GM13976 (cell line): ENCODE data around the gene VAV1.
"Not testable (repeated sequence)": the region's sequence is repeated elsewhere in the genome, so short reads cannot be mapped to it uniquely, and the experiment has no call there.

ENCODE experiments used
- DNase-seq: peaks from one replicate; pipeline ENCODE4 v3.0.0; 2012; ENCODE audit warnings: low spot score
- CTCF ChIP-seq: IDR thresholded peaks from 2 replicates; pipeline ENCODE4 v1.5.1; 2012; ENCODE audit warnings: borderline replicate concordance, mild to moderate bottlenecking; ENCODE audit not compliant: insufficient read depth; ENCODE audit errors: extremely low read depth, missing control alignments, control extremely low read depth
- in situ Hi-C: fragments of 300-500 bp; cut with MboI; formaldehyde crosslinking; loops from one replicate; pipeline ENCODE4 v1.12.0; 2022; ENCODE audit warnings: low sequenced_read_pairs, mixed read lengths, inconsistent platforms; ENCODE audit not compliant: unreplicated experiment

VAV1 gene

GRCh38 chr19:6765738-6766356, 6.7 kb upstream of the VAV1 start:
- DNase-seq = no peak
- in situ Hi-C loops = no loop called here

GRCh38 chr19:6766357-6767080, 6.0 kb upstream of the VAV1 start:
- no peak for DNase-seq
- in situ Hi-C loops = no loop called here
- peak; percentile 4 for TF ChIP-seq CTCF

More at GRCh38 chr19:6765738-6766356, 6.7 kb upstream of the VAV1 start:
- no peak for TF ChIP-seq CTCF

- in situ Hi-C loops = no loop called here
- no peak for TF ChIP-seq CTCF
- peak; percentile 46 for DNase-seq
Observed at GRCh38 chr19:6767081-6767356, 5.5 kb upstream of the VAV1 start.

GRCh38 chr19:6767357-6768235, 4.9 kb upstream of the VAV1 start, which contains the start of gene SH2D3A:
SH2D3A (minus strand) TSS chr19:6767435; CDS start chr19:6763748, 3,687 bp downstream.
- DNase-seq = peak; percentile 96

GRCh38 chr19:6768236-6768785, 4.2 kb upstream of the VAV1 start:
- no peak for TF ChIP-seq CTCF
- no peak for DNase-seq
- in situ Hi-C loops = no loop called here

More at GRCh38 chr19:6767357-6768235, 4.9 kb upstream of the VAV1 start, which contains the start of gene SH2D3A:
- in situ Hi-C loops = no loop called here
- TF ChIP-seq CTCF = no peak

GRCh38 chr19:6769006-6769619, 3.4 kb upstream of the VAV1 start:
- peak; percentile 32 for DNase-seq

GRCh38 chr19:6771648-6772027, 870 bp upstream of the VAV1 start:
- in situ Hi-C loops, DNase-seq: not testable (repeated sequence)

More at GRCh38 chr19:6769006-6769619, 3.4 kb upstream of the VAV1 start:
- in situ Hi-C loops = no loop called here
- no peak for TF ChIP-seq CTCF
